ENCODE data around the gene SYNE2.

The SYNE2 gene

GRCh38 chr14:64217308-64217707, 364.5 kb downstream of the SYNE2 start:
- Histone ChIP-seq H3K36me3 (ENCODE audit: low read length) (peaks cover 43% of the 10 kb centered on the region; the same call in 1 of the 2 replicates), H3K9me2 (replicated peaks; ENCODE audit: insufficient read depth, low read length) (no peaks in the 10 kb centered on the region), H3K79me2 (ENCODE audit: insufficient read depth, low read length) (no peaks in the 10 kb centered on the region), H3K9ac (ENCODE audit: low read length) (peak overlapping the region; percentile 2; the same call in 1 of the 2 replicates), H3K27me3 (ENCODE audit: low read length) (no peaks in the 10 kb centered on the region), H3K9me3 (ENCODE audit: insufficient read depth, low read length) (no peaks in the 10 kb centered on the region), H3K4me3 (ENCODE audit: insufficient read depth, low read length, poor library complexity, severe bottlenecking) (no peak overlapping the region), H3K4me2 (ENCODE audit: low read depth, low read length, poor library complexity, severe bottlenecking) (peak overlapping the region; percentile 9), H2AFZ (ENCODE audit: low read depth, low read length, severe bottlenecking) (no peak overlapping the region), H3F3A (ENCODE audit: insufficient read depth) (peaks cover 14% of the 10 kb centered on the region; the same call in 1 of the 2 replicates), H4K20me1 (ENCODE audit: low read depth, low read length) (no peaks in the 10 kb centered on the region), H3K27ac (ENCODE audit: low read depth, low read length) (peak overlapping the region; percentile 64)
- TF ChIP-seq CTCF (IDR thresholded peaks at IDR 0.05; ENCODE audit: insufficient read depth, low read length, poor library complexity, severe bottlenecking) = no peak
- TF ChIP-seq EZH2phosphoT487 (conservative IDR thresholded peaks at IDR 0.05; ENCODE audit: low read length) = no peak

- peak overlapping the region; percentile 9 for H3K4me2 ChIP-seq (ENCODE audit: low read depth, low read length, poor library complexity, severe bottlenecking)
- H3K36me3 ChIP-seq (ENCODE audit: low read length) = peaks cover 40% of the 10 kb centered on the region; the same call in 1 of the 2 replicates
- peak overlapping the region; percentile 7; the same call in 1 of the 2 replicates for H3K9ac ChIP-seq (ENCODE audit: low read length)
- no peaks in the 10 kb centered on the region for H3K79me2 ChIP-seq (ENCODE audit: insufficient read depth, low read length)
- H4K20me1 ChIP-seq (ENCODE audit: low read depth, low read length) = no peaks in the 10 kb centered on the region
- TF ChIP-seq CTCF (IDR thresholded peaks at IDR 0.05; ENCODE audit: insufficient read depth, low read length, poor library complexity, severe bottlenecking) = no peak
- no peak for TF ChIP-seq EZH2phosphoT487 (conservative IDR thresholded peaks at IDR 0.05; ENCODE audit: low read length)
- no peaks in the 10 kb centered on the region for H3K9me2 ChIP-seq (replicated peaks; ENCODE audit: insufficient read depth, low read length)
- H3K27ac ChIP-seq (ENCODE audit: low read depth, low read length) = peak overlapping the region; percentile 64
- peaks cover 14% of the 10 kb centered on the region; the same call in 1 of the 2 replicates for H3F3A ChIP-seq (ENCODE audit: insufficient read depth)
- H3K9me3 ChIP-seq (ENCODE audit: insufficient read depth, low read length) = no peaks in the 10 kb centered on the region
- no peak overlapping the region for H2AFZ ChIP-seq (ENCODE audit: low read depth, low read length, severe bottlenecking)
- H3K4me3 ChIP-seq (ENCODE audit: insufficient read depth, low read length, poor library complexity, severe bottlenecking) = no peak overlapping the region
- H3K27me3 ChIP-seq (ENCODE audit: low read length) = no peaks in the 10 kb centered on the region
Observed at GRCh38 chr14:64217834-64218233, 365.0 kb downstream of the SYNE2 start.

GRCh38 chr14:64218344-64219240, 365.8 kb downstream of the SYNE2 start:
- H3K4me3 ChIP-seq (ENCODE audit: insufficient read depth, low read length, poor library complexity, severe bottlenecking) = no peak overlapping the region
- no peaks in the 10 kb centered on the region for H4K20me1 ChIP-seq (ENCODE audit: low read depth, low read length)
- no peaks in the 10 kb centered on the region for H3K9me2 ChIP-seq (replicated peaks; ENCODE audit: insufficient read depth, low read length)
- no peak overlapping the region for H3K4me2 ChIP-seq (ENCODE audit: low read depth, low read length, poor library complexity, severe bottlenecking)
- H3K36me3 ChIP-seq (ENCODE audit: low read length) = peaks cover 40% of the 10 kb centered on the region; the same call in 1 of the 2 replicates
- no peaks in the 10 kb centered on the region for H3K27me3 ChIP-seq (ENCODE audit: low read length)
- peak overlapping the region; percentile 7; the same call in 1 of the 2 replicates for H3K9ac ChIP-seq (ENCODE audit: low read length)
- H3K79me2 ChIP-seq (ENCODE audit: insufficient read depth, low read length) = no peaks in the 10 kb centered on the region
- TF ChIP-seq EZH2phosphoT487 (conservative IDR thresholded peaks at IDR 0.05; ENCODE audit: low read length) = no peak
- TF ChIP-seq CTCF (IDR thresholded peaks at IDR 0.05; ENCODE audit: insufficient read depth, low read length, poor library complexity, severe bottlenecking) = no peak
- H3K9me3 ChIP-seq (ENCODE audit: insufficient read depth, low read length) = no peaks in the 10 kb centered on the region
- peaks cover 14% of the 10 kb centered on the region for H3F3A ChIP-seq (ENCODE audit: insufficient read depth)
- no peak overlapping the region for H2AFZ ChIP-seq (ENCODE audit: low read depth, low read length, severe bottlenecking)
- peak overlapping the region; percentile 64 for H3K27ac ChIP-seq (ENCODE audit: low read depth, low read length)

All from SU-DHL-6 (cell line).